NT2/D1 (cell line): ENCODE measurements around the gene USP20.

Experiments
- YY1 ChIP-seq: IDR thresholded peaks from 2 replicates; pipeline ENCODE4 v1.6.1; 2011; ENCODE audit not compliant: insufficient read length, insufficient read depth
- ZNF274 ChIP-seq: IDR thresholded peaks from 2 replicates; pipeline ENCODE4 v1.6.1; 2011; ENCODE audit warnings: mild to moderate bottlenecking, low read depth, low read length

- TF ChIP-seq YY1 (no peak), ZNF274 (no peak)
These were observed 71.0 kb downstream of the USP20 start for GRCh38 chr9:129906298-129906697.
